CD4-positive, alpha-beta T cell treated with Interleukin-12 subunit alpha and Interleukin-12 subunit beta, for 1 hour (primary cell): ENCODE measurements around the gene MED17.
"Not testable (repeated sequence)": the region's sequence is repeated elsewhere in the genome, so short reads cannot be mapped to it uniquely, and the experiment has no call there.

Experiments used
- DNase-seq: peaks from one replicate; pipeline ENCODE4 v3.0.0-alpha.2; 2020

Gene MED17

DNA sequence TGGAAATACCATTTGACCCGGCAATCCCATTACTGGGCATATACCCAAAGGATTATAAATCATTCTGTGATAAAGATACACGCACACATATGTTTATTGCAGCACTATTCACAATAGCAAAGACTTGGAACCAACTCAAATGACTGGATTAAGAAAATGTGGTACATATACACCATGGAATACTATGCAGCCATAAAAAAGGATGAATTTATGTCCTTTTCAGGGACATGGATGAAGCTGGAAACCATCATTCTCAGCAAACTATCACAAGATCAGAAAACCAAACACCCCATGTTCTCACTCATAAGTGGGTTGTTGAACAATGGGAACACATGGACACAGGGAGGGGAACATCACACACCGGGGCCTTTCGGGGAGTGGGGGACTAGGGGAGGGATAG, 25.0 kb upstream of the MED17 start:
- DNase-seq, result not testable (repeated sequence)

GRCh38 chr11:93761910-93762309, 22.2 kb upstream of the MED17 start:
- no peak for DNase-seq

DNA sequence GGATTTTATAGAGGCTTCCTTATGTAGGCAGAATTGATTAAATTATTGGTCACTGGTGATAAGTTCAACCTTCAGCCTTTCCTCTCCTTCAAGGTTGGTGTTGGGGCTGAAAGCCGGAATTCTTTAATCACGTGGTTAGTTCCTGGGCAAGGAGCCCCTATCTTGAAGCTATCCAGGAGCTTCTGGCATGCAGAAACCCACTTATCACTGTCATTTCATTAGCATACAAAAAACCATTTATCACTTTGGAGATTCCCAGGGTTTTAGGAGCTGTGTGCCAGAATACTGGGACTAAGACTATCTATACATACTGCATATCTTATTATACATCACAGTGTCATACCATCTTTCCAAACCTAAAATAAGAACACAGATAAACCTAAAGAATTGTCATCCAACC, 18.5 kb upstream of the MED17 start:
- DNase-seq, result no peak

DNA sequence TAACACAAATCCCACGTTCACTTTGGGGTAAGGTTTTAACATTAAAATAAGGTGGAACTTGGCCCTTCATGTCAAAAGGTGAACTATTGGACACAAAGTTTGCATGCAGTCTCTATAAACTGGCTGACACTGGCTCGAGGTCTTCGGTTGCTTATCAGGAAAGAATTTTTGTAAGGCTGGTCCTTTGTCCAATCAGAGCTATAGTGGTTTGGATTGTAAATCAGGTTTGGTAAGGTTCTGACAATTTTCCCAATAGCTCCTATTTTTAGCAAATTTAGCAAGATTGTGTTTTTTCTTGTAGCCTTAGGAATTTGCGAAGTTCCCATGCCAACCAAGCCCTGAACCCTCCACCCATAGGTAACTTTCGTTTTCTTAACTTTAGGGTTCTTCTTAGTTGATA, 17.6 kb upstream of the MED17 start:
- DNase-seq, result no peak

DNA sequence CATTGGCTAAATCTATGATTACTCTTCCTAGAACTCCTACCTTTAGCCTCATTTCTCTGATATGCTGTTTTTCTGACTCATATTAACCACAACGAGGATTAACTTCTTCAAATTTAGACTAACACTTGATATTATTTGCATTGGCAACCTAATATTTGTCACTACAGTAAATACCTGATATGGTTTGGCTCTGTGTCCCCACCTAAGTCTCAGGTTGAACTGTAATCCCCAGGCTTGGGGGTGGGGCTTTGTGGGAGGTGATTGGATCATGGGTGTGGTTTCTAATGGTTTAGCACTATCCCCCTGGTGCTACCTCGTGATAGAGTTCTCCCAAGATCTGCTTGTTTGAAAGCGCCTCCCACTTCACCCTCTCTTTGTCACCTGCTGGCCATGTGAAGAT, 17.1 kb upstream of the MED17 start:
- no peak for DNase-seq

DNA sequence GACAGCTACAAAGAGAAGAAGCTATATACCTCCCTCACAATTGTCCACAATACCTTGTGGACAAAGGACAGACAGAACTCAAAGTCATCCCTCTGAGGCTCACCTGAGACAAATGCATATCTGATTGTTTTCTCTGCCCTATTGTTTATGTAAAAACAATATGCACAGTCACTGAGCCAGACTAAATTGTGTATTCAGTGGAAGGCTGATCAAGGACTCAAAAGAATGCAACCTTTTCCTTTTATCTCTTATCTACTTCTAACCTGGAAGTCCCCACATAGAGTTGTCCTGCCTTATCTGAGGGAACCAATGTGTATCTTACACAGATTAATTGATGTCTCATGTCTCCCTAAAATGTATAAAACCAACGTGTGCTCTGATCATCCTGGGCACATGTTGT, 13.9 kb upstream of the MED17 start:
- no peak for DNase-seq

DNA sequence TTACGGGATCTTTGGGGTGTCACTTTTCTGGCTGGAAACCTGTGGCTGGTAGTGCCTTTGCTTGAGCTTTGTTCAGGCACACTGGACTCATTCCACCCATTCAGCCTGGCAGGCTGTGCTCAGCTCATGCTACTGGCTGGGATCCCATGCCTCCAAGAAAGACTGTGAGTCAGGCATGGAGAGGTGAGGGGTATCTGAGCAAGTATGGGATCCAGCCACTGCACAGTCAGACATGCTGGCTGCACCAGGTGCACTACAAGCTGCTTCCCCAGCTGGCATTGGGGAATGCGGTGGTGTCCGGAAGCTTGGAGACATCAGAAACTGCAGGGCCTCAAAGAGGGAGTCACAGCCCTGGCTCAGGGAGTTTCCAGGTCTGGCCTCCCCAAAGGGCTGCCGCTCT, 12.0 kb upstream of the MED17 start:
- no peak for DNase-seq

- no peak for DNase-seq
These were observed 11.0 kb upstream of the MED17 start for GRCh38 chr11:93773045-93773477.

DNA sequence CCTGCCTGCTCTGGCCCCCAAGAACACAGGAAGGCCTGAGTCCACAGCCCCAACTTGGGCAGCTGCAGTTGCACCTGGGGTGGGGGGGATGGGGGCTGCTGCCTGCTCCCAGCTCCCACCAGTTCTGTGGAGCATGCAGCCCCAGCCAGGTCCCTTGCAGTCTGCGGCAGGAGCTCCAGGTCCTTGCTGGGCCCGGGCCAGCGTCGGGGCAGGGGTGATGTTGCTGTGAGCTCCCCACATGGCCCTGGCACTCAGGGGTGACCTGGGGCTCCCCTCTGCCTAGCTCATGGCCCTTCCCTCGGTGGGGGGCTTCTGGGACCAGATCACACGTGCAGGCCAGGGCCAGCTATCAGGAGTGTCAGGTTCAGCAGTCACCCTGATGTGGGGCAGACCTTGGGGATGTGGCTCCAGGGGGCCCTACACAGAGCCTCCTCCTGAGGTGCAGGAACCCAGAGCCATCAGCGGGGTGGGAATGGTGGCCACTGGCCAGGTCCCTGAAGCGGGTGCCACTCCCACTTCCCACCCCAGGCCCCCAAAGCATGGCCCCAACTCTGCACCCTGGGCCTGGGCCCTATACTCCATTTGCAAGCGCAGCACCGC, 10.4 kb upstream of the MED17 start:
- no peak for DNase-seq

DNA sequence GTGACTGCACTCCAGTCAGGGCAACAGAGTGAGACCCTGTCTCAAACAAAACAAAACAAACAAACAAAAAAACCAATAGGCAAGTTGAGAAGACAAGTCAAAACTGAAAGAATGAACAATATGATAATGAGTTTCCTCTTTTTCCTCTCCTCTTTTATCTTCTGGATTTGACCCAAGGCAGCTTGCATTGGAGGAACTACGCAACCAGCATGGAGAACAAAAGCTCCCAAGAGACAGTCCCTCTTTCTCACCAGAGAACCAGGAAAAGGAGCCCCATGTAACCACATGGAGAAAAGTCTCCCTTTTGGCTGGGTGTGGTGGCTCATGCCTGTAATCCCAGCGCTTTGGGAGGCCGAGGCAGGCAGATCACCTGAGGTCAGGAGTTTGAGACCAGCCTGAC, 9.5 kb upstream of the MED17 start:
- DNase-seq, result not testable (repeated sequence)

DNA sequence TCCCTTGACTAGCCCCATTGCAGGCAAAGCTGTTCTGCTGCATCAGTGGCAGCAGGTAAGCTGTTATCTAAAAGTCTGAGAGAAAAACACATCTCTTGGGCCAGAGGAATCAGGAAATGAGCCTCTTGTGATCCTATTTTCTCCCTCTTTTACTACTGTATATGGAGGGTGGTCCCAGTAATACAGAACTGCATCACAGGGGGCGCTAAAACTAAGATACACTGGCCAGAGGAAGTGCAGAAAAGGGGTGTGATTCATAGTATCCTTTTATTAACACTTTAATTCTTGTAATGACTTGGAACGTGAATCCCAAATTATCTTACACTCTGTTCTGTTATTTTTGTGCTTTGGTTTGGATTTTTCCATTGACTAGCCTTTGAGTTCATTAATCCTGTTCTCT, 8.8 kb upstream of the MED17 start:
- DNase-seq, result peak; percentile 10

DNA sequence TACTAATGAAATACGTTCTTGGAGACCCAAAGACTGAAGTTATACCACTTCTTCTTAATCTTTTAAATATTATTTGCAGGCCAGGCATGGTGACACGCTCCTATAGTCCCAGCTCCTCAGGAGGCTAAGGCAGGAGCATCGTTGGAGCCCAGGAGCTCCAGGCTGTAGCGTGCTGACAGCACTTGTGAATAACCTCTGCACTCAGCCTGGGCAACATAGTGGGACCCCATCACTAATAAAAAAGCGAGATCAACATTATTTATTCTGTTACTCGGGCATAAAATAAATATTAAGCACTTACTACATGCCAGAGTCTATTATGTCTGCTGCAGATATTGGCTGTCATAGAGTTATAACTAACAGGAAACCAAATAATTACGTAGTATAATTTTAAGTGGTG, 720 bp upstream of the MED17 start:
- no peak for DNase-seq

DNA sequence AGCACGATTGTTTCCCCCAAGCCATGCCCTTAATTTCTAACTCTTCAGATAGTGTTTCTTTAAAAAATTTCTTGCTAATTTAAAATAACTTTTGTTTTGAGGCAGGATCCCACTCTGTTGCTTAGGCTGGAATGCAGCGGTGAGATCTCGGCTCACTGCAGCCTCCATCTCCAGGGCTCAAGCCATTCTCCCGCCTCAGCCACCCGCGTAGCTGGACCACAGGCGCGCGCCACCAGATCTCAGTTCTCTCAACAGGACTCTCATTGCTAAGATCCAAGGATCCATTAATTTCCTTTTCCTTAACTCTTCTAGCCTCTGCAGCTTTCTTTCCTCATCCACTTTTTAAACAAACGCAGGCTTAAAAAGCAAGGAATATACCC, 327 bp upstream of the MED17 start:
- no peak for DNase-seq

DNA sequence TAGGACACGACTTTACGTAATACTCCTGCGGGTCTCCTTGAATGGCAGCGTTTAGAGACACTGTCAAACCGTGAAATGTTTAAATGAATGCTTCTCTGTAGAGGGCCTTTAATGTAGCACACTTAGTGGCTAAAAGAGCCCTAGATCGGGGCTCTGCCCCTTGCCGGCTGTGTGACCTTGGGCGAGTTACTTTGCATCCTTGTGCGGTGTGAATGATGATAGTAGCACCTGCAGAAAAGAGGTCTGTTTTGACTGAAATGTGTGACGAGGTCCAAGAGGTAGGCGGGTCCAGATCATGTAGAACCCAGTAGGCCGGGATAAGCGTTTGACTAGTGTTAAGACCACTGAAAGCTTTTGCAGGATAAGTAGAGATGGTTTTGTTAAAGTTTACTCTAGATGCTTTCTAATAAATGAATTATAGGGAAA, 866 bp downstream of the MED17 start:
- no peak for DNase-seq

DNA sequence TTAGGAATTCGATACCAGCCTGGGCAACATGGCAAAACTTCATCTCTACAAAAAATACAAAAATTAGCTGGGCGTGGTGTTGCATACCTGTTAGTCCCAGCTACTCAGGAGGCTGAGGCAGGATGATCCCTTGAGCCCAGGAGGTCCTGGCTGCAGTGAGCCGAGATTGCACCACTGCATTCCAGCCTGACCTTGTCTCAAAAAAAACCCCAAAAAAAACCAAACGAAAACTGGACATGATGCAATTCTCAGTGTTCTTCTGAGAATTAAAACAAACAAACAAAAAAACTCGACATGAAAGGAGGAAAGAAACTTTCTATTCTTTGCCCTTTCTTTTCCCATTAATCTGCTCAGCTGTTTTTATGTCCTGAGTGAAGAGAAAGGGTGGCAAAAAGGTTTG, 7.4 kb downstream of the MED17 start:
- no peak for DNase-seq

DNA sequence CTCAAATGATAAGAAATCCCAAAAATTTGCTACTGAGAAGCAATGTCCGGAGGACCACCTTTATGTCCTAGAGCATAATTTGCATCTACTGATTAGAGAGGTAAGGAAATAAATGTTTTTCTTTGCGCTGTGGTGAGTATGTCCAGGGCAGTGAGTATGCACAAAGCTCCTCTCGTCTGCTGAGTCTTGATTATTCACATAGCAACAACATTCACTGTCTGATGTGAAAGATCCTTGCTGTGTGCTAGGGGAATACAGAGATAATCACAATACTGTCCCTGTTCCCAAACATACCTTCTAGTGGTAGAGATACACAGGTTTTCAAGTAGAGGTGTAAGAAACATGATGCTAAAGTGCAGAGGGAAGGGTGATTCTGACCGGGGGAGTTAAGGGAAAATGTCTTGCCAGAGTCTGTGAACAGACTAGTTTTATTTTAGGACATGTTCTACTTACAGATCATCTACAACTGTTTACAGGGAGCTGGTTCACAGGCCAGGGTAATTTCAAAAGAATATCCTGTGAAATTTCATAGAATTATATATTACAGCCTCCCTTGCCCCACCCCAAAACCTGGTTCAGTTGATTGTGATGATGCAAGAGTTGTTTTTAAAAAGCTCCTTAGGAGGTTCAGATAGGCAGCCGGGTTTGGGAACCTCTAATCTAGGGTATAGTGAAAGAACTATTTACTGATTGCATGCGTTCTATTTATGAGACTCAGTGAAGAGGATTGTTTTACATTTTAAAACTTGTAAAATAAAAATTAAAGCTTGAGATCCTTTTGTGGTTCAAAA, 12.6 kb downstream of the MED17 start:
- no peak for DNase-seq

- no peak for DNase-seq
These were observed 17.3 kb downstream of the MED17 start for GRCh38 chr11:93801366-93801765.

DNA sequence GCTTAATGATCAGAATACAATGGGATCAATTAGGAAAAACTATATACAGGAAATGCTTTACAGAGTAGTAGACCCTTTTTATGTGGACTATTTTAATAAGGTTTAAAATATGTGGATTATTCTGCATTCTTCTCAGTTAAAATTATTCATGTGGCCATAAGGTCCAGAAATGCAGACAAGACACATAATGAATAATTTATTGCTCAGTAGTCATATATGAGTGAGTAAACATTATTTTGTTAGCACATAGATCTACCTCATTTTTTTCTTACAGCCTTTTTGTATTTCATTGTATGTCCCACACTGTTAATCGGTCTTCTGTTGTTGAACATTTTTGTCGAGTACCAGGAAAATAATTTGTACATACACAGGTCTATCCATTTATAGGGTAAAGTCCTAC, 20.8 kb downstream of the MED17 start:
- no peak for DNase-seq

DNA sequence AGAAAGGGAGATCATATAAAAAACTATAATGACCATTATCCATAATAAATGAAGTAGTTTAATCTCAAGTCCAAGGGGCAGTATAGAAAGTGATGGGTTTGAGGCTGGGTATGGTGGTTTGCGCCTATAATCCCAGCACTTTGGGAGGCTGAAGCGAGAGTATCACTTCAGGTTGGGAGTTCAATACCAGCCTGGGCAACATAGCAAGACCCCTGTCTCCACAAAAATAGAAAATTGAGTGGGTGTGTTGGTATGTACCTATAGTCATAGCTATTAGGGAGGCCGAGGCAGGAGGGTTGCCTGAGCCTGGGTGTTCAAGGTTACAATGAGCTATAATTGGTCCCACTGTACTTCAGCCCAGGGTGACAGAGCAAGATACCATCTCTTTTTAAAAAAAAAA, 23.9 kb downstream of the MED17 start:
- no peak for DNase-seq

- DNase-seq, result no peak
These were observed 29.9 kb downstream of the MED17 start for GRCh38 chr11:93813974-93814373.

DNA sequence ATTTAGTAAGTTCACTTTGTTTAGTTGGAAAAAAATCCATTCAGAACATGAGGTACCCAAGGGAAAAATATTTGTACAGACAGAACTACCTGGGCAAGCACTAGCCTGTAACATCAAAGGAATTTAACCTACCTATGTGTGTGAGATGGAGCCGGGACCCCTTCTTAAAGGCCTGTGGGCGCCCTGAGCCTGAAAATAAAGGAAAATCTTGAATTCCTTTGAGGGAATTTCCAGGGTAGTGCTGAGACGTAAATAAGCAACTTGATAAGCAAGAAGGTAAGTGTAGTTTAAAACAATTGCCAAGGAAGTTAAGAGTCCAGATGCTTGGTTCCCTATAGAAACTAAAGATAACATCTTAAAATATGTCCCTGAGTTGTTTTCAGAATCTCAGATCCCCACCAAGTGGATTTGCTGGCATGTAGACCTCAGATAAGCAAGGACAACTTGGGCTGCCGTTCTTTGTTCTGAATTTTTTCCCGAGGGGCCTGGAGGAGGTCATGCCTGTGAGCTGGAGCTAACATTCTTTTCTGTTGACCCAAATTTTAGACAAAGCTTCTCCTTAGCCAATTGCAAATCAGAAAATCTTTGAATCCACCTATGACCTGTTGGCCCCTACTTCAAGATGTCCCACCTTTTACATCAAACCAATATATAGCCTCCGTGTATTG, 31.0 kb downstream of the MED17 start:
- no peak for DNase-seq

GRCh38 chr11:93817426-93818348, 33.6 kb downstream of the MED17 start:
- no peak for DNase-seq
